Vagina (tissue), 2 donors: ENCODE measurements around the gene RWDD2A. TPM values are rescaled to one million over a fixed set of nuclear protein-coding genes. Genes with fewer than 3 reads are reported as not detected.

Source experiments
- DNase-seq, 2 donors: peaks; one replicate each; pipeline ENCODE4 v3.0.0-alpha.2; 2017; ENCODE audit errors: extremely low spot score in 2 of 2
- H3K27ac ChIP-seq: fragments of 200-600 bp; sonication (generic); one replicate; pipeline ENCODE4 v1.5.1; 2019
- H3K27me3 ChIP-seq: fragments of 200-600 bp; sonication (generic); one replicate; pipeline ENCODE4 v1.5.1; 2019
- H3K36me3 ChIP-seq, 2 donors: fragments of 200-600 bp; sonication (generic); one replicate each; pipeline ENCODE4 v1.5.1; 2017 to 2019
- H3K4me1 ChIP-seq: fragments of 200-600 bp; sonication (generic); one replicate; pipeline ENCODE4 v1.5.1; 2019
- H3K4me3 ChIP-seq, 2 donors: fragments of 200-600 bp; sonication (generic); 1 replicate in 1 of 2; 2 replicates in 1 of 2; pipeline ENCODE4 v1.5.1; 2016 to 2019
- H3K9me3 ChIP-seq: fragments of 200-600 bp; sonication (generic); one replicate; pipeline ENCODE4 v1.5.1; 2019
- POLR2A ChIP-seq, 2 donors: fragments of 450-650 bp; IDR thresholded peaks; one replicate each; pipeline ENCODE4 v1.6.1; 2017; ENCODE audit warnings: antibody characterized with exemption in 2 of 2, mild to moderate bottlenecking in 2 of 2, moderate library complexity in 2 of 2
- POLR2AphosphoS5 ChIP-seq, 2 donors: sonication (generic); formaldehyde crosslinking; IDR thresholded peaks; one replicate each; pipeline ENCODE4 v1.9.0; 2017; ENCODE audit warnings: antibody characterized with exemption in 2 of 2, mild to moderate bottlenecking in 2 of 2, low read depth in 1 of 2; ENCODE audit not compliant: insufficient read depth in 1 of 2
- intact Hi-C: fragments of 100-400 bp; cut with DNase I; formaldehyde crosslinking; loops from one replicate; pipeline ENCODE4 v1.15.1; 2023
- total RNA-seq: library from RNA; depleted of rRNA; stranded (reverse); fragments of >200 nt; gene quantifications from one replicate; pipeline ENCODE4 v1.2.3, GENCODE V29; 2016
- TF ChIP-seq, protein P1 (sequence below), 3 experiments: fragments of 450-650 bp in 2 of 3; fragments of 200-600 bp in 1 of 3; sonication (generic) in 1 of 3; IDR thresholded peaks; one replicate each; pipeline ENCODE4 v1.5.1; 2017 to 2019; ENCODE audit warnings: antibody characterized with exemption in 3 of 3, mild to moderate bottlenecking in 2 of 3, moderate library complexity in 2 of 3

The RWDD2A gene
- total RNA-seq, 1 donor from 2014 or later, result 2.0 TPM

DNA sequence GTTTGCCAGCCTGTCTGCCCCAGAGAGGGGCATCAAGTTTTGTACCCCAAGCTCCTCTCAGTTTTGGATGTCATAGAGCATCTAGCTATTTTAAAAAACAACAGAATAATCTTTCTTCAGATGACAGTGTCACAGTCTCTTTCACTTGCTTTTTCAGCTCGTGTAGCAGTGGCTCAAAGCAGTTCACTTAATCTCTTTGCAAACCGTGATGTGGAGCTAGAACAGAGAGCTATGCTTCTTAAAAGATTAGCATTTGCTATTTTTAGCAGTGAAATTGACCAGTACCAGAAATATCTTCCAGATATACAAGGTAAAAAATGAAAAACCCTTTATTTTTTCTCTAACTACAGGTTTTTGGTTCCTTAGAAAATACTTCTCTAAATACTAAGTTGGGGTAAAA lies 37.4 kb upstream of the RWDD2A start:
- intact Hi-C loops, result no loop called here
- Histone ChIP-seq H3K27ac (no peak overlapping the region), H3K27me3 (no peaks in the 10 kb centered on the region), H3K36me3 (peaks cover 0 to 59% of the 10 kb centered on the region in 2 donors), H3K9me3 (no peaks in the 10 kb centered on the region), H3K4me1 (no peaks in the 10 kb centered on the region), H3K4me3 (no peak overlapping the region)
- no peak for DNase-seq
- TF ChIP-seq POLR2AphosphoS5 (IDR thresholded peaks at IDR 0.05; ENCODE audit: insufficient read depth in 1 of 2, low read depth in 1 of 2) (no peak), POLR2A (IDR thresholded peaks at IDR 0.05) (no peak)
- TF ChIP-seq, protein P1, sequence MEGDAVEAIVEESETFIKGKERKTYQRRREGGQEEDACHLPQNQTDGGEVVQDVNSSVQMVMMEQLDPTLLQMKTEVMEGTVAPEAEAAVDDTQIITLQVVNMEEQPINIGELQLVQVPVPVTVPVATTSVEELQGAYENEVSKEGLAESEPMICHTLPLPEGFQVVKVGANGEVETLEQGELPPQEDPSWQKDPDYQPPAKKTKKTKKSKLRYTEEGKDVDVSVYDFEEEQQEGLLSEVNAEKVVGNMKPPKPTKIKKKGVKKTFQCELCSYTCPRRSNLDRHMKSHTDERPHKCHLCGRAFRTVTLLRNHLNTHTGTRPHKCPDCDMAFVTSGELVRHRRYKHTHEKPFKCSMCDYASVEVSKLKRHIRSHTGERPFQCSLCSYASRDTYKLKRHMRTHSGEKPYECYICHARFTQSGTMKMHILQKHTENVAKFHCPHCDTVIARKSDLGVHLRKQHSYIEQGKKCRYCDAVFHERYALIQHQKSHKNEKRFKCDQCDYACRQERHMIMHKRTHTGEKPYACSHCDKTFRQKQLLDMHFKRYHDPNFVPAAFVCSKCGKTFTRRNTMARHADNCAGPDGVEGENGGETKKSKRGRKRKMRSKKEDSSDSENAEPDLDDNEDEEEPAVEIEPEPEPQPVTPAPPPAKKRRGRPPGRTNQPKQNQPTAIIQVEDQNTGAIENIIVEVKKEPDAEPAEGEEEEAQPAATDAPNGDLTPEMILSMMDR (IDR thresholded peaks at IDR 0.05), result no peak

DNA sequence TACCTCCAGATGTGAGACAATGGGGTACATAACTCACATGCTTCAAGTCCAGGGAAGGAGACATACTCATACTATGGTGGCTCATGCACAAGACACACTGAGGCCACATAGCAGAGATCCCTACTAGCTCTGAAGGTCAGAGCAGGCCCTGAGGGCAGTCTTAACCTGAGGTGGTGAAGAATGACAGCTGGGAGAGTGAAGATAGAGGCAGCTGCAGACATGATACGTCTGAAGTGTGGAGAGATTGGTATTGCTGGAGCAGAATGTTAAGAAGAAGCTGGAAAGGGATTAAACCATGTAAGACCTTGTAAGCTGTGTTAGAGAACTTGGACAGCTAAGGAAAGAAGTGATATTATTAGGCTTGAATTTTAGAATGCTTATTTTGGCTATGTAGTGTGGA lies 33.0 kb upstream of the RWDD2A start:
- Histone ChIP-seq H3K4me3 (no peak overlapping the region), H3K36me3 (peaks cover 0 to 56% of the 10 kb centered on the region in 2 donors), H3K27ac (no peak overlapping the region), H3K4me1 (no peaks in the 10 kb centered on the region), H3K27me3 (no peaks in the 10 kb centered on the region), H3K9me3 (no peaks in the 10 kb centered on the region)
- DNase-seq, result no peak
- TF ChIP-seq POLR2A (IDR thresholded peaks at IDR 0.05) (no peak), POLR2AphosphoS5 (IDR thresholded peaks at IDR 0.05; ENCODE audit: insufficient read depth in 1 of 2, low read depth in 1 of 2) (no peak)
- TF ChIP-seq, protein P1 (IDR thresholded peaks at IDR 0.05), result no peak
- intact Hi-C loops, result no loop called here

DNA sequence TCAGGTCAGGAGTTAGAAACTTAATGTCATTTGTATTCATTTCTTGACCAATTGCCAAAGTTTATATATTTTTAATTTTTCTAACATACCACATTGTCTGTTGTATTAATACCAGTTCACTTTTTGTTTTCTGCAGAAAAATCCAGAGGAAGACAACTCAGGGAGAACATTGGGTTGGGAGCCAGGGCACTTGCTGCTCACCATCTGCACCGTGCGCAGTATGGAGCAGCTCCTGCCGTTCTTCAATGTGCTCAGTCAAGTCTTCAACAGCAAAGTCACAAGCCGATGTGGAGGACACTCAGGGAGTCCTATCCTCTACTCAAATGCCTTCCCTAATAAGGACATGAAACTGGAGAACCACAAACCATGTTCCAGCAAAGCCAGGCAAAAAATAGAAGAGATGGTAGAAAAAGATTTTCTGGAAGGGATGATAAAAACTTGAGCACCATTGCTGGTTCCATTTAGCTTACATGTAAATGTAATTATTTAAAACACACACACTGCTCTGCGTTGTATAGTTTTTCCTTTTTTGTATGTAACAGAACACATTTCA lies 25.4 kb upstream of the RWDD2A start:
- Histone ChIP-seq H3K4me3 (no peak overlapping the region), H3K27ac (no peak overlapping the region), H3K36me3 (peaks cover 0 to 88% of the 10 kb centered on the region in 2 donors)

DNA sequence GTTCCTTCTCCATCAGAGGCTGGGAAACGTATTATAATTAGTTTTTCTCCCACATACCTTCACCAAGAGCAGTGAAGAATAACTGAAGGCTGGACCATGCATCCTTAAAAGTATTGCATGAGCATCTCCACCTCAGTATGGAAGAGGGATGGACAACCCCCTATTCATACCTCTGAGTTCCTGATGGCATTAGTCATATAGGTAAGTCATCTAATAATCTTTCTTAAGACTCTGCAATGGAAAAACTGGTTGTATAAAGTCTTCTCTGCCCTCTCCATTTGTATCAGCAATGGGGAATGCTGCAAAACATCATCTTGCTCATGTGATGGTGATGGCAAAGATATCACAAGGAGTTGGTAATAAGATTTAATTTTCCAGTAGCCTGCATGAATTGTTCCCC lies 24.6 kb upstream of the RWDD2A start:
- Histone ChIP-seq H3K27ac (no peak overlapping the region), H3K4me3 (no peak overlapping the region), H3K27me3 (no peaks in the 10 kb centered on the region), H3K9me3 (no peaks in the 10 kb centered on the region), H3K4me1 (no peaks in the 10 kb centered on the region), H3K36me3 (peaks cover 0 to 92% of the 10 kb centered on the region in 2 donors)
- intact Hi-C loops, result no loop called here
- TF ChIP-seq POLR2AphosphoS5 (IDR thresholded peaks at IDR 0.05; ENCODE audit: insufficient read depth in 1 of 2, low read depth in 1 of 2) (no peak), POLR2A (IDR thresholded peaks at IDR 0.05) (no peak)
- TF ChIP-seq, protein P1 (IDR thresholded peaks at IDR 0.05), result no peak
- no peak for DNase-seq

More for the DNA sequence above, 25.4 kb upstream of the RWDD2A start:
- no peak for DNase-seq
- TF ChIP-seq POLR2A (IDR thresholded peaks at IDR 0.05) (no peak), POLR2AphosphoS5 (IDR thresholded peaks at IDR 0.05; ENCODE audit: insufficient read depth in 1 of 2, low read depth in 1 of 2) (no peak)
- TF ChIP-seq, protein P1 (IDR thresholded peaks at IDR 0.05), result no peak
- H3K4me1 ChIP-seq, result no peaks in the 10 kb centered on the region
- no peaks in the 10 kb centered on the region for H3K27me3 ChIP-seq
- intact Hi-C loops, result no loop called here
- H3K9me3 ChIP-seq, result no peaks in the 10 kb centered on the region

DNA sequence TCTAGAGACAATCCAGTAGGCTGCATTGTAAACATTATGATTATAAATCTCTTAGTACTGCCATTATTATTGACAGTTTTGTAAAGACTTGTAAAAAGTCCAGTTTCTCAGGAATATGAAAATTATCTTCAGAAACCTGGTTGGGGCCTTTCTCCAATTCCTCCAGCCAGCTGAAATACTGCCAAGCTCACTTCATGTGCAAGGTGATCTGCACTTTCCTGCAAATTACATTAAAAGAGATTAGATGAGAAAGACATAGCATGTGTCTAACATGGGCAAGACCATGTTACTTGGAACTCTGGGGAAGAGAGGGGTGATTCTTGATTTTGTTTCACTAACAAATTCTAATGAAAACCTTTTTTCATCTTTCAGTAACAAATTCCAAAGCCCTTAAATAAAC lies 24.1 kb upstream of the RWDD2A start:
- Histone ChIP-seq H3K27me3 (no peaks in the 10 kb centered on the region), H3K4me1 (no peaks in the 10 kb centered on the region), H3K4me3 (no peak overlapping the region), H3K9me3 (no peaks in the 10 kb centered on the region), H3K27ac (no peak overlapping the region), H3K36me3 (peaks cover 0 to 92% of the 10 kb centered on the region in 2 donors)
- DNase-seq, result no peak
- TF ChIP-seq, protein P1 (IDR thresholded peaks at IDR 0.05), result no peak
- no peak for TF ChIP-seq POLR2AphosphoS5 (IDR thresholded peaks at IDR 0.05; ENCODE audit: insufficient read depth in 1 of 2, low read depth in 1 of 2)
- TF ChIP-seq POLR2A (IDR thresholded peaks at IDR 0.05), result no peak
- intact Hi-C loops, result no loop called here
